RWPE1 (cell line): ENCODE results near the gene HOXB6.

ENCODE experiments used
- CTCF ChIA-PET: fragments of 350-600 bp; sonication (Branson Sonifier 250); formaldehyde crosslinking; extraction: SDS; loops from one replicate; lab custom pipeline; 2021; lab: Yijun Ruan, JAX
- POLR2A ChIA-PET: fragments of 400-600 bp; formaldehyde crosslinking; extraction: SDS; loops from one replicate; lab custom pipeline; 2020; ENCODE audit warnings: antibody characterized with exemption; ENCODE audit not compliant: low non-redundant PET; lab: Yijun Ruan, JAX
- DNase-seq: peaks from one replicate; pipeline ENCODE4 v3.0.0; 2012; ENCODE audit warnings: low spot score
- H3K27ac ChIP-seq: fragments of 450-650 bp; 2 replicates; pipeline ENCODE4 v1.5.1; 2017
- CTCF ChIP-seq: fragments of 450-650 bp; conservative IDR thresholded peaks from 2 replicates; pipeline ENCODE4 v1.5.1; 2017; ENCODE audit warnings: low read depth, mild to moderate bottlenecking

Gene HOXB6

DNA sequence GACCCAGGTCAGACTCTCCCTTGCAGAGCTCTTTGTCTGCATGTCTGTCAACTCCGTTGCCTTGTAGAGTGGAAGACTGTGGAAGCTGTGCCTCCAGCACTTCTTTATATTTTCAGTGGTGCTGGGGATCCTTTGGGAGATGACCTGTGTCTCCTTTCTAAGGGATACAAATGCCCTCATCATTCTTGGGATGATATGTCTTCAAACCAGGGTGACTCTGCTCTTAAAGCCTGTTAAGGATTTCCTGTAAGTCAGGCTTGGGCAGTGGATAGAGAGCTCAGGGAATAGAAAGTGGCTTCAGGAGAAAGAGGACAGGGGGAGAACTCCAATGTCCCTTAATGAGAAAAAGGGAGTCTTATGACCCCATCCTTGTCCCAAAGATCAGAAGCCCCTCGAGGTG is 16.3 kb downstream of the HOXB6 start:
- DNase-seq: no peak
- CTCF ChIA-PET: interaction anchor here (0.5 to 2.8 kb wide), 5 partner anchors 26 to 394 kb away, joined by 3 to 9 read pairs (median 5); no protein-coding TSS in a partner anchor
- no peak for TF ChIP-seq CTCF
- H3K27ac ChIP-seq: no peak overlapping the region
- POLR2A ChIA-PET: no interaction called here

DNA sequence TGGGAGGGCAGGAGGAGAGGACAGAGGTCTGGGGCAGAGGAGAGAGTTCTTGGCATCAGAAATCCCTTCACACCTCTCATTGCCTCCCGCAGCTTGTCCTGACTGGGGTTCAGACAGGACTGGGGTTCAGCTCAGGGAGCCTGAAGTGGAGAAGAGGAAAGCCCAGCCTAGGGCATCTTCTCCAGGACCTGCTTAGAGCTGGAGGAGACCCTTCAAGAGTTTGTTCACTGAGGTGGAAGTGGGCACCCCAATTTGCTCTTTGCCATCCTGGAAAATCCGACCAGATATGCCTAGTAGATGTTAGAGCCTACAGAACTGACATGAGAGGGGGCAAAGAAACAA is 16.7 kb downstream of the HOXB6 start:
- H3K27ac ChIP-seq: peak overlapping the region; percentile 9; the same call in 1 of the 2 replicates
- TF ChIP-seq CTCF: no peak
- CTCF ChIA-PET: interaction anchor here (0.5 to 2.8 kb wide), 4 partner anchors 30 to 395 kb away, joined by 3 to 9 read pairs (median 6); no protein-coding TSS in a partner anchor

DNA sequence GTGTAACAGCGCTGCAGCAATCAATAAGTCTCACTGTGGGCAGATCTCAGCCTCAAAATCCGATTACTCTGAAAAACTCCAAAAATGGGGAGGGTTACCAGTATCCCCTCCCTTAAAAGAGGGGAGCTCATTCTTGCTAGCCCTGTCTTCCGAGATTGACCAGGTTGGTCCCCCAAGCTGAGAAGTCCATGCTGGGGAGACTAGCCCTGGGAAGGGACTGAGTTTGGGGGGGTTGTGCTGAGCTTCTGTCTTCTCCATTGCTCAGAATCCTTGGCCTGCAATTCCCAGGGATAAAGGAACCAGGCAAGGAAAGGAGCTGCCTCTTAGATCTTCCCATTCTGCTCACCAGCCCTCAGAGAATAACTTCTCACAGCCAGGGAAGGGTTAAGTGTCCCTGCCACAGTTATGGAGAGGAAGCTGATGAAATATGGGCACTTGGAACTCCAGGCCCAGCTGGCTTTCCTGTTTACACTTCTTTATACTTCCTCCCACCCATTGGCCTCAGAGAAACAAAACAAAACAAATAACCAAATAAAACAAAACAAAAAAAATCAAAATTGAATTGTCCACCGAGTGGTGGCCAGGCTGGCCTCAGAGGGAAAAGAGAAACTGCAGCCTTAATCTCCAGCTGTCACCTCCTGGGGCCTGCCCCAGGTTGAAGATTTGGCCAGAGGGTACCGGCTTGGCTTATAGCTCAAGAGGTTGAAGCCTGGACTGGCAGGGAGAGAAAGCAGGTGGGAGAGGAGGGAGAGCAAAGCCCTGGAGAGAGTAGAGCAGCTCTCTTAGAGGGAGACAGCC is 17.3 kb downstream of the HOXB6 start:
- peak overlapping the region; percentile 9; the same call in 1 of the 2 replicates for H3K27ac ChIP-seq
- POLR2A ChIA-PET: no interaction called here
- CTCF ChIA-PET: interaction anchor here (0.6 to 2.8 kb wide), 6 partner anchors 8 to 579 kb away, joined by 3 to 9 read pairs (median 6); no protein-coding TSS in a partner anchor
- no peak for TF ChIP-seq CTCF
- no peak for DNase-seq

More for the DNA sequence above, 16.7 kb downstream of the HOXB6 start:
- no peak for DNase-seq
- POLR2A ChIA-PET: no interaction called here

- CTCF ChIA-PET: interaction anchor here (0.6 to 2.8 kb wide), 5 partner anchors 8 to 580 kb away, joined by 3 to 9 read pairs (median 3); no protein-coding TSS in a partner anchor
- peak overlapping the region; percentile 65 for H3K27ac ChIP-seq
- TF ChIP-seq CTCF: no peak
- POLR2A ChIA-PET: no interaction called here
- no peak for DNase-seq
Measured at GRCh38 chr17:48586355-48587258, 18.2 kb downstream of the HOXB6 start.

GRCh38 chr17:48584223-48584741 is 20.5 kb downstream of the HOXB6 start:
- TF ChIP-seq CTCF: no peak
- ChIA-PET POLR2A (no interaction called here), CTCF (no interaction called here)
- no peak overlapping the region for H3K27ac ChIP-seq
- no peak for DNase-seq

- CTCF ChIA-PET: interaction anchor here (1.0 kb wide), 1 partner anchor 248 kb away, joined by 3 read pairs; no protein-coding TSS in a partner anchor
- no peak for TF ChIP-seq CTCF
- no peak overlapping the region for H3K27ac ChIP-seq
- no peak for DNase-seq
- POLR2A ChIA-PET: no interaction called here
Measured at GRCh38 chr17:48583708-48584222, 21.0 kb downstream of the HOXB6 start.
